Measurements from ENCODE around the gene NUCB1.
"Not testable (repeated sequence)": the region's sequence is repeated elsewhere in the genome, so short reads cannot be mapped to it uniquely, and the experiment has no call there.

Gene NUCB1

GRCh38 chr19:48899781-48900476 is at the start of gene NUCB1:
Gene NUCB1, plus strand, starts transcription at chr19:48900312. Its CDS starts 485 bp downstream, at chr19:48900797.
- DNase-seq = peak; percentile 100

- no peak for DNase-seq
Observed at GRCh38 chr19:48852292-48852691, 47.8 kb upstream of the NUCB1 start.

GRCh38 chr19:48853483-48853882 is 46.6 kb upstream of the NUCB1 start:
- DNase-seq = no peak

- DNase-seq = no peak
Observed at GRCh38 chr19:48854103-48854502, 46.0 kb upstream of the NUCB1 start.

GRCh38 chr19:48856921-48857320 is 43.2 kb upstream of the NUCB1 start:
- DNase-seq = no peak

- no peak for DNase-seq
Observed at GRCh38 chr19:48858984-48859710, 41.0 kb upstream of the NUCB1 start.

GRCh38 chr19:48859711-48860572 is 40.2 kb upstream of the NUCB1 start:
- peak; percentile 51 for DNase-seq

GRCh38 chr19:48861313-48861712 is 38.8 kb upstream of the NUCB1 start:
- DNase-seq = no peak

- DNase-seq = no peak
Observed at GRCh38 chr19:48862827-48863226, 37.3 kb upstream of the NUCB1 start.

- no peak for DNase-seq
Observed at GRCh38 chr19:48866692-48867091, 33.4 kb upstream of the NUCB1 start.

GRCh38 chr19:48867123-48867745 is 32.9 kb upstream of the NUCB1 start:
- no peak for DNase-seq

- no peak for DNase-seq
Observed at GRCh38 chr19:48867746-48868113, 32.4 kb upstream of the NUCB1 start.

- peak; percentile 68 for DNase-seq
Observed at GRCh38 chr19:48868114-48868886, 31.8 kb upstream of the NUCB1 start, which contains the start of gene PLEKHA4. Gene PLEKHA4, minus strand, starts transcription at chr19:48868617. Its CDS starts 997 bp downstream, at chr19:48867620.

GRCh38 chr19:48870048-48870447 is 30.1 kb upstream of the NUCB1 start:
- peak; percentile 45 for DNase-seq

- not testable (repeated sequence) for DNase-seq
Observed at GRCh38 chr19:48871471-48872181, 28.5 kb upstream of the NUCB1 start.

- peak; percentile 99 for DNase-seq
Observed at GRCh38 chr19:48872182-48872883, 27.8 kb upstream of the NUCB1 start, which contains the start of gene PPP1R15A. Gene PPP1R15A, plus strand, starts transcription at chr19:48872421. Its CDS starts 813 bp downstream, at chr19:48873234.

GRCh38 chr19:48872884-48873475 is 27.1 kb upstream of the NUCB1 start:
- DNase-seq = peak; percentile 93

- peak; percentile 58 for DNase-seq
Observed at GRCh38 chr19:48873476-48874302, 26.4 kb upstream of the NUCB1 start.
